ENCODE data around the gene ATXN10. TPM values are rescaled to one million over a fixed set of nuclear protein-coding genes. Genes with fewer than 3 reads are reported as not detected.
A peak's percentile ranks its signal among the peaks of the same experiment; 100 is the strongest.

ATXN10 gene
- polyA plus RNA-seq, 3 donors: 60.1 to 106 (median 92.4) TPM

DNA sequence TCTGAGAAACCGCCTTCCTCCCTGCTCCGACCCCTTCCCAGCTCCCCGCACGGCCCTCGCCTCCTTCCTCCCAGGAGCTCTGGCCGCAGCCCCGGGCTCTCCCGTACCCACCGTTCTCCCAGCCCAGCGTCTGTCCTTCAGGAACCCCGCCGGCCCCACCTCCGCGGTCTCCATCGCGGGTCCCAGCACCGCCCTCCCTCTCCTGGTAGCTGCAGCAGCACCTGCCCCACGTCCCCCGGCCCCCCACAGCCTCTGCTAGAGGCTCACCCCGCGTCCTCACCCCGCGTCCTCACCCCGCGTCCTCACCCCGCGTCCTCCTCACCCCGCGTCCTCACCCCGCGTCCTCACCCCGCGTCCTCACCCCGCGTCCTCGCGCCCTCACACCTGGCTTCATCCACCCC, 219.4 kb downstream of the ATXN10 start:
- DNase-seq: no peak
- H3K4me1 ChIP-seq (ENCODE audit: control insufficient read depth in 1 of 2, insufficient read depth in 2 of 2, low read length in 2 of 2): no peaks in the 10 kb centered on the region
- TF ChIP-seq, protein P1, sequence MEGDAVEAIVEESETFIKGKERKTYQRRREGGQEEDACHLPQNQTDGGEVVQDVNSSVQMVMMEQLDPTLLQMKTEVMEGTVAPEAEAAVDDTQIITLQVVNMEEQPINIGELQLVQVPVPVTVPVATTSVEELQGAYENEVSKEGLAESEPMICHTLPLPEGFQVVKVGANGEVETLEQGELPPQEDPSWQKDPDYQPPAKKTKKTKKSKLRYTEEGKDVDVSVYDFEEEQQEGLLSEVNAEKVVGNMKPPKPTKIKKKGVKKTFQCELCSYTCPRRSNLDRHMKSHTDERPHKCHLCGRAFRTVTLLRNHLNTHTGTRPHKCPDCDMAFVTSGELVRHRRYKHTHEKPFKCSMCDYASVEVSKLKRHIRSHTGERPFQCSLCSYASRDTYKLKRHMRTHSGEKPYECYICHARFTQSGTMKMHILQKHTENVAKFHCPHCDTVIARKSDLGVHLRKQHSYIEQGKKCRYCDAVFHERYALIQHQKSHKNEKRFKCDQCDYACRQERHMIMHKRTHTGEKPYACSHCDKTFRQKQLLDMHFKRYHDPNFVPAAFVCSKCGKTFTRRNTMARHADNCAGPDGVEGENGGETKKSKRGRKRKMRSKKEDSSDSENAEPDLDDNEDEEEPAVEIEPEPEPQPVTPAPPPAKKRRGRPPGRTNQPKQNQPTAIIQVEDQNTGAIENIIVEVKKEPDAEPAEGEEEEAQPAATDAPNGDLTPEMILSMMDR (IDR thresholded peaks at IDR 0.05): no peak
- Mint-ChIP-seq H3K4me1 (peaks cover 3% of the 10 kb centered on the region), H3K27ac (no peak overlapping the region), H3K27me3 (ENCODE audit: low read depth in 3 of 3) (peaks cover 21 to 44% (median 36%) of the 10 kb centered on the region in 3 donors), H3K9me3 (peaks cover 0 to 8% (median 0%) of the 10 kb centered on the region in 7 donors), H3K4me3 (peak overlapping the region in 1 of 2 donors; percentile 53), H3K36me3 (no peaks in the 10 kb centered on the region)
- H3K27me3 ChIP-seq (ENCODE audit: control insufficient read depth in 2 of 2, insufficient read depth in 2 of 2, low read length in 2 of 2): peaks cover 0 to 37% of the 10 kb centered on the region in 2 donors
- H3K36me3 ChIP-seq (replicated peaks in 1 of 2; ENCODE audit: control insufficient read depth in 1 of 2, insufficient read depth in 2 of 2, low read length in 2 of 2): no peaks in the 10 kb centered on the region
- H3K9ac ChIP-seq (ENCODE audit: insufficient read depth, low read length, poor library complexity, severe bottlenecking): no peak overlapping the region
- H3K9me3 ChIP-seq (replicated peaks in 1 of 2; ENCODE audit: control insufficient read depth in 1 of 2, insufficient read depth in 1 of 2, low read length in 2 of 2): no peaks in the 10 kb centered on the region
- WGBS (ENCODE audit: insufficient coverage): 73% methylated on average over 30 of the region's 37 CpGs
- intact Hi-C loops (cut with micrococcal nuclease): no loop called here
- H2AFZ ChIP-seq (ENCODE audit: insufficient read depth, low read depth, low read length, poor library complexity, severe bottlenecking): no peak overlapping the region
- H4K20me1 ChIP-seq (ENCODE audit: insufficient read depth, low read length): no peaks in the 10 kb centered on the region
- H3K4me3 ChIP-seq (replicated peaks in 1 of 3; ENCODE audit: low read depth in 2 of 3, low read length in 3 of 3): no peak overlapping the region
- H3K4me2 ChIP-seq (replicated peaks; ENCODE audit: extremely low read depth, low read length, poor library complexity, severe bottlenecking): no peak overlapping the region
- no peaks in the 10 kb centered on the region for H3K79me2 ChIP-seq (ENCODE audit: insufficient read depth, low read length)
- no peak overlapping the region for H3K27ac ChIP-seq (ENCODE audit: low read depth in 1 of 2, low read length in 2 of 2)

- Histone ChIP-seq H3K4me3 (replicated peaks in 1 of 3; ENCODE audit: low read depth in 2 of 3, low read length in 3 of 3) (no peak overlapping the region), H3K27me3 (ENCODE audit: control insufficient read depth in 2 of 2, insufficient read depth in 2 of 2, low read length in 2 of 2) (peaks cover 0 to 37% of the 10 kb centered on the region in 2 donors), H4K20me1 (ENCODE audit: insufficient read depth, low read length) (no peaks in the 10 kb centered on the region), H3K4me2 (replicated peaks; ENCODE audit: extremely low read depth, low read length, poor library complexity, severe bottlenecking) (no peak overlapping the region), H3K9me3 (replicated peaks in 1 of 2; ENCODE audit: control insufficient read depth in 1 of 2, insufficient read depth in 1 of 2, low read length in 2 of 2) (no peaks in the 10 kb centered on the region), H3K27ac (ENCODE audit: low read depth in 1 of 2, low read length in 2 of 2) (no peak overlapping the region), H3K9ac (ENCODE audit: insufficient read depth, low read length, poor library complexity, severe bottlenecking) (no peak overlapping the region), H3K79me2 (ENCODE audit: insufficient read depth, low read length) (no peaks in the 10 kb centered on the region), H2AFZ (ENCODE audit: insufficient read depth, low read depth, low read length, poor library complexity, severe bottlenecking) (no peak overlapping the region), H3K4me1 (ENCODE audit: control insufficient read depth in 1 of 2, insufficient read depth in 2 of 2, low read length in 2 of 2) (no peaks in the 10 kb centered on the region), H3K36me3 (replicated peaks in 1 of 2; ENCODE audit: control insufficient read depth in 1 of 2, insufficient read depth in 2 of 2, low read length in 2 of 2) (no peaks in the 10 kb centered on the region)
- peak overlapping the region in 1 of 2 donors; percentile 67 for H3K4me3 Mint-ChIP-seq
- no peak for DNase-seq
- intact Hi-C loops (cut with micrococcal nuclease): no loop called here
- no peak overlapping the region for H3K27ac Mint-ChIP-seq
- H3K27me3 Mint-ChIP-seq (ENCODE audit: low read depth in 3 of 3): peaks cover 19 to 44% (median 36%) of the 10 kb centered on the region in 3 donors
- peaks cover 3% of the 10 kb centered on the region for H3K4me1 Mint-ChIP-seq
- no peaks in the 10 kb centered on the region for H3K36me3 Mint-ChIP-seq
- peaks cover 0 to 8% (median 0%) of the 10 kb centered on the region in 7 donors for H3K9me3 Mint-ChIP-seq
- WGBS (ENCODE audit: insufficient coverage): 0% methylated on average over 6 of the region's 25 CpGs
- TF ChIP-seq, protein P1 (IDR thresholded peaks at IDR 0.05): no peak
These were observed 219.9 kb downstream of the ATXN10 start for GRCh38 chr22:45891471-45891995.

Data from CD14-positive monocyte (primary cell).